Tibial nerve (tissue), 4 donors: ENCODE results near the gene ALPK3.

ENCODE experiments used
- EP300 ChIP-seq, 2 donors: sonication (generic); formaldehyde crosslinking; IDR thresholded peaks; one replicate each; pipeline ENCODE4 v1.6.1; 2017; ENCODE audit warnings: antibody characterized with exemption in 2 of 2, mild to moderate bottlenecking in 1 of 2
- POLR2A ChIP-seq, 2 donors: fragments of 450-650 bp; IDR thresholded peaks; one replicate each; pipeline ENCODE4 v1.6.1; 2017; ENCODE audit warnings: antibody characterized with exemption in 2 of 2, mild to moderate bottlenecking in 2 of 2, moderate library complexity in 2 of 2
- TF ChIP-seq, protein P1 (sequence below), 5 experiments: fragments of 200-600 bp in 3 of 5; fragments of 450-650 bp in 2 of 5; sonication (generic) in 3 of 5; IDR thresholded peaks; one replicate each; pipeline ENCODE4 v1.5.1; 2016 to 2019; ENCODE audit warnings: antibody characterized with exemption in 5 of 5, mild to moderate bottlenecking in 3 of 5, moderate library complexity in 2 of 5

- TF ChIP-seq POLR2A (IDR thresholded peaks at IDR 0.05) (no peak), EP300 (IDR thresholded peaks at IDR 0.05) (no peak)
- TF ChIP-seq, protein P1, sequence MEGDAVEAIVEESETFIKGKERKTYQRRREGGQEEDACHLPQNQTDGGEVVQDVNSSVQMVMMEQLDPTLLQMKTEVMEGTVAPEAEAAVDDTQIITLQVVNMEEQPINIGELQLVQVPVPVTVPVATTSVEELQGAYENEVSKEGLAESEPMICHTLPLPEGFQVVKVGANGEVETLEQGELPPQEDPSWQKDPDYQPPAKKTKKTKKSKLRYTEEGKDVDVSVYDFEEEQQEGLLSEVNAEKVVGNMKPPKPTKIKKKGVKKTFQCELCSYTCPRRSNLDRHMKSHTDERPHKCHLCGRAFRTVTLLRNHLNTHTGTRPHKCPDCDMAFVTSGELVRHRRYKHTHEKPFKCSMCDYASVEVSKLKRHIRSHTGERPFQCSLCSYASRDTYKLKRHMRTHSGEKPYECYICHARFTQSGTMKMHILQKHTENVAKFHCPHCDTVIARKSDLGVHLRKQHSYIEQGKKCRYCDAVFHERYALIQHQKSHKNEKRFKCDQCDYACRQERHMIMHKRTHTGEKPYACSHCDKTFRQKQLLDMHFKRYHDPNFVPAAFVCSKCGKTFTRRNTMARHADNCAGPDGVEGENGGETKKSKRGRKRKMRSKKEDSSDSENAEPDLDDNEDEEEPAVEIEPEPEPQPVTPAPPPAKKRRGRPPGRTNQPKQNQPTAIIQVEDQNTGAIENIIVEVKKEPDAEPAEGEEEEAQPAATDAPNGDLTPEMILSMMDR (IDR thresholded peaks at IDR 0.05) = no peak
Observed at GRCh38 chr15:84797212-84797611, 19.9 kb upstream of the ALPK3 start.
